HG03520 (cell line): ENCODE results near the gene MCM5.

Experiments
- ATAC-seq: cut with Tn5 transposase; IDR thresholded peaks from one replicate; pipeline ENCODE4 v1.9.1; 2021; ENCODE audit warnings: mild to moderate bottlenecking, moderate library complexity; ENCODE audit not compliant: unreplicated experiment

Gene MCM5

GRCh38 chr22:35400501-35400790 lies 506 bp downstream of the MCM5 start:
- ATAC-seq, result no peak

- no peak for ATAC-seq
Measured at GRCh38 chr22:35401863-35402262, 1.9 kb downstream of the MCM5 start.

- ATAC-seq, result no peak
Measured at GRCh38 chr22:35403356-35403755, 3.4 kb downstream of the MCM5 start.

- ATAC-seq, result no peak
Measured at GRCh38 chr22:35404176-35404575, 4.2 kb downstream of the MCM5 start.

- ATAC-seq, result no peak
Measured at GRCh38 chr22:35406443-35406842, 6.5 kb downstream of the MCM5 start.

GRCh38 chr22:35407362-35407761 lies 7.4 kb downstream of the MCM5 start:
- no peak for ATAC-seq

- ATAC-seq, result peak; percentile 54
Measured at GRCh38 chr22:35409783-35410662, 10.1 kb downstream of the MCM5 start.

GRCh38 chr22:35410663-35411034 lies 10.7 kb downstream of the MCM5 start:
- ATAC-seq, result peak; percentile 5

- no peak for ATAC-seq
Measured at GRCh38 chr22:35411102-35411501, 11.2 kb downstream of the MCM5 start.

GRCh38 chr22:35413624-35414023 lies 13.7 kb downstream of the MCM5 start:
- ATAC-seq, result no peak

- ATAC-seq, result no peak
Measured at GRCh38 chr22:35417606-35418005, 17.7 kb downstream of the MCM5 start.

- ATAC-seq, result no peak
Measured at GRCh38 chr22:35418088-35418487, 18.1 kb downstream of the MCM5 start.

GRCh38 chr22:35418731-35419130 lies 18.8 kb downstream of the MCM5 start:
- ATAC-seq, result no peak

- ATAC-seq, result no peak
Measured at GRCh38 chr22:35419756-35420155, 19.8 kb downstream of the MCM5 start.

GRCh38 chr22:35421121-35421520 lies 21.2 kb downstream of the MCM5 start:
- no peak for ATAC-seq

- no peak for ATAC-seq
Measured at GRCh38 chr22:35422145-35422544, 22.2 kb downstream of the MCM5 start.

GRCh38 chr22:35422936-35423335 lies 23.0 kb downstream of the MCM5 start:
- ATAC-seq, result no peak

- ATAC-seq, result no peak
Measured at GRCh38 chr22:35424081-35424480, 24.1 kb downstream of the MCM5 start.

- ATAC-seq, result no peak
Measured at GRCh38 chr22:35424761-35425160, 24.8 kb downstream of the MCM5 start.

GRCh38 chr22:35425546-35425945 lies 25.6 kb downstream of the MCM5 start:
- ATAC-seq, result no peak

- ATAC-seq, result no peak
Measured at GRCh38 chr22:35425971-35426800, 26.2 kb downstream of the MCM5 start.

- ATAC-seq, result no peak
Measured at GRCh38 chr22:35426801-35427140, 26.8 kb downstream of the MCM5 start.
